Activated naive CD8-positive, alpha-beta T cell treated with anti-CD3 and anti-CD28 coated beads for 36 hours (primary cell): Measurements from ENCODE around the gene BCAS4. TPM values are rescaled to one million over a fixed set of nuclear protein-coding genes. Genes with fewer than 3 reads are reported as not detected.

ENCODE experiments used
- total RNA-seq, 2 experiments: library from RNA; stranded (reverse); gene quantifications; one replicate each; pipeline ENCODE4 v1.2.3, GENCODE V29; 2021

Gene BCAS4
- total RNA-seq, 2 experiments from 2014 or later, result 27.1 to 28.9 TPM

Other genes starting within 250 kb of the BCAS4 start
- gene RIPOR3, start 103.5 kb upstream of the BCAS4 start, total RNA-seq, result not detected
- gene PARD6B, start 63.5 kb upstream of the BCAS4 start, total RNA-seq, result 1 to 10 TPM; 3.9 to 4.1 TPM
- gene ADNP, start 136.4 kb downstream of the BCAS4 start, total RNA-seq, result 10 to 100 TPM; 73.0 to 80.7 TPM
- gene DPM1, start 163.5 kb downstream of the BCAS4 start, total RNA-seq, result 10 to 100 TPM; 84.6 to 88.1 TPM
- 1 to 10 TPM; 7.8 TPM for gene MOCS3, start 163.8 kb downstream of the BCAS4 start, total RNA-seq
- 1 to 10 TPM; 1.0 to 1.2 TPM for gene KCNG1, start 228.0 kb downstream of the BCAS4 start, total RNA-seq